Endodermal cell (in vitro differentiated cells): ENCODE measurements around the gene GDAP1L1. TPM values are rescaled to one million over a fixed set of nuclear protein-coding genes. Genes with fewer than 3 reads are reported as not detected.
A peak's percentile ranks its signal among the peaks of the same experiment; 100 is the strongest.

ENCODE experiments used
- DNase-seq: peaks from one replicate; pipeline ENCODE4 v3.0.0-alpha.2; 2017
- H3K27ac ChIP-seq: 2 replicates; pipeline ENCODE4 v1.5.1; 2013; ENCODE audit warnings: mild to moderate bottlenecking, low read depth, low read length, moderate library complexity
- H3K27me3 ChIP-seq: 2 replicates; pipeline ENCODE4 v1.6.1; 2013; ENCODE audit warnings: mild to moderate bottlenecking, low read length, moderate library complexity; ENCODE audit not compliant: insufficient read depth, control insufficient read depth, poor library complexity, severe bottlenecking
- H3K36me3 ChIP-seq: 2 replicates; pipeline ENCODE4 v1.7.0; 2013; ENCODE audit warnings: mild to moderate bottlenecking, low read length, moderate library complexity; ENCODE audit not compliant: control insufficient read depth, insufficient read depth
- H3K4me1 ChIP-seq: one replicate; pipeline ENCODE4 v1.7.0; 2013; ENCODE audit warnings: low read length; ENCODE audit not compliant: control insufficient read depth, insufficient read depth
- H3K4me3 ChIP-seq: 2 replicates; pipeline ENCODE4 v1.5.1; 2013; ENCODE audit warnings: mild to moderate bottlenecking, low read length, moderate library complexity
- H3K9ac ChIP-seq: 2 replicates; pipeline ENCODE4 v1.6.1; 2013; ENCODE audit warnings: mild to moderate bottlenecking, low read length, moderate library complexity; ENCODE audit not compliant: poor library complexity, severe bottlenecking; ENCODE audit errors: extremely low read depth
- H3K9me3 ChIP-seq: 2 replicates; pipeline ENCODE4 v1.6.1; 2013; ENCODE audit warnings: mild to moderate bottlenecking, low read length, moderate library complexity; ENCODE audit not compliant: control insufficient read depth
- H3K27ac Mint-ChIP-seq: 2 replicates; pipeline ENCODE4 v1.8.0; 2020; ENCODE audit warnings: mixed read lengths
- H3K27me3 Mint-ChIP-seq: 2 replicates; pipeline ENCODE4 v1.8.0; 2021; ENCODE audit warnings: mild to moderate bottlenecking, mixed read lengths; ENCODE audit not compliant: insufficient read depth
- H3K36me3 Mint-ChIP-seq: 2 replicates; pipeline ENCODE4 v1.8.0; 2020; ENCODE audit warnings: low read depth, mixed read lengths
- H3K4me1 Mint-ChIP-seq: 2 replicates; pipeline ENCODE4 v1.8.0; 2020; ENCODE audit warnings: mixed read lengths
- H3K4me3 Mint-ChIP-seq: 2 replicates; pipeline ENCODE4 v1.8.0; 2020; ENCODE audit warnings: mild to moderate bottlenecking, moderate library complexity, mixed read lengths
- H3K9me3 Mint-ChIP-seq: 2 replicates; pipeline ENCODE4 v1.8.0; 2020; ENCODE audit warnings: mild to moderate bottlenecking, mixed read lengths
- WGBS, 2 experiments: methylation state at CpG; one replicate each; pipeline versions ENCODE4 v1.1.5 to v1.1.7; 2013; ENCODE audit warnings: missing lambda C conversion rate in 2 of 2, mixed read lengths in 1 of 2; ENCODE audit not compliant: insufficient coverage in 1 of 2, insufficient read length in 1 of 2; 5-methylcytosine and 5-hydroxymethylcytosine counted together
- total RNA-seq, 2 donors: library from RNA; stranded (reverse); fragmentation: NEBNext Ultra II Directional in 1 of 2; extraction: Animal tissue kit (Norgen Biotek cat#: 25700) in 1 of 2; gene quantifications; 2 replicates in 1 of 2; 3 replicates in 1 of 2; pipeline ENCODE4 v1.2.1, GENCODE V29; 2021
- TF ChIP-seq, protein P1 (sequence below): fragments of 200-600 bp; sonication (generic); conservative IDR thresholded peaks from 2 replicates; pipeline ENCODE4 v1.5.0; 2021; ENCODE audit warnings: antibody characterized with exemption, mild to moderate bottlenecking

Gene GDAP1L1
- total RNA-seq, 2 donors from 2014 or later = 1.9 TPM; not detected in 1

DNA sequence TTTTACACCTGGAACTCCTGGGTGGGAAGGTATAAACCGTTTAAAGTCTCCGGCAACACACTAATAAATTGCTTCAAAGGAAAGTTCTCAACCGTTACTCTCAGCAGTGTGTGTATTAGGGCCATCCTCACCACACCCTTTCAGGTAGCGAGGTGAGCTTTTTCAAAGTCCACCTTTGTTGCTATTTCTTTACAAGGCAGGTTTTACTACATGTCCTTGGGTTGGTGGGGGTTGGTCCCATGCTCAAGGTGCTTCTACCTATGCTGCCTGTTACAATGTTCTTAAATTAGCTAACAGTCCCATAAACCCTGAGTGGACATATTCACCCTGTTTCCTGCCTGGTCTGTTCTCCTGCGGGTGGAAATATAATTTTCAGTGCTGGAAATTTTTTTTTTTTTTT lies 23.4 kb upstream of the GDAP1L1 start:
- no peak overlapping the region for H3K4me3 Mint-ChIP-seq
- TF ChIP-seq, protein P1, sequence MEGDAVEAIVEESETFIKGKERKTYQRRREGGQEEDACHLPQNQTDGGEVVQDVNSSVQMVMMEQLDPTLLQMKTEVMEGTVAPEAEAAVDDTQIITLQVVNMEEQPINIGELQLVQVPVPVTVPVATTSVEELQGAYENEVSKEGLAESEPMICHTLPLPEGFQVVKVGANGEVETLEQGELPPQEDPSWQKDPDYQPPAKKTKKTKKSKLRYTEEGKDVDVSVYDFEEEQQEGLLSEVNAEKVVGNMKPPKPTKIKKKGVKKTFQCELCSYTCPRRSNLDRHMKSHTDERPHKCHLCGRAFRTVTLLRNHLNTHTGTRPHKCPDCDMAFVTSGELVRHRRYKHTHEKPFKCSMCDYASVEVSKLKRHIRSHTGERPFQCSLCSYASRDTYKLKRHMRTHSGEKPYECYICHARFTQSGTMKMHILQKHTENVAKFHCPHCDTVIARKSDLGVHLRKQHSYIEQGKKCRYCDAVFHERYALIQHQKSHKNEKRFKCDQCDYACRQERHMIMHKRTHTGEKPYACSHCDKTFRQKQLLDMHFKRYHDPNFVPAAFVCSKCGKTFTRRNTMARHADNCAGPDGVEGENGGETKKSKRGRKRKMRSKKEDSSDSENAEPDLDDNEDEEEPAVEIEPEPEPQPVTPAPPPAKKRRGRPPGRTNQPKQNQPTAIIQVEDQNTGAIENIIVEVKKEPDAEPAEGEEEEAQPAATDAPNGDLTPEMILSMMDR = no peak
- H3K4me1 Mint-ChIP-seq = peaks cover 15% of the 10 kb centered on the region
- no peaks in the 10 kb centered on the region for H3K27me3 Mint-ChIP-seq
- H3K4me1 ChIP-seq = peaks cover 9% of the 10 kb centered on the region
- no peak overlapping the region for H3K4me3 ChIP-seq
- no peak overlapping the region for H3K9ac ChIP-seq
- no peaks in the 10 kb centered on the region for H3K9me3 Mint-ChIP-seq
- WGBS, 2 experiments = 90 to 100% methylated on average over 4 to 5 of the region's 5 CpGs
- no peaks in the 10 kb centered on the region for H3K36me3 ChIP-seq
- H3K27me3 ChIP-seq = no peaks in the 10 kb centered on the region
- no peaks in the 10 kb centered on the region for H3K9me3 ChIP-seq
- DNase-seq = no peak
- no peak overlapping the region for H3K27ac ChIP-seq
- H3K27ac Mint-ChIP-seq = no peak overlapping the region
- H3K36me3 Mint-ChIP-seq = no peaks in the 10 kb centered on the region

DNA sequence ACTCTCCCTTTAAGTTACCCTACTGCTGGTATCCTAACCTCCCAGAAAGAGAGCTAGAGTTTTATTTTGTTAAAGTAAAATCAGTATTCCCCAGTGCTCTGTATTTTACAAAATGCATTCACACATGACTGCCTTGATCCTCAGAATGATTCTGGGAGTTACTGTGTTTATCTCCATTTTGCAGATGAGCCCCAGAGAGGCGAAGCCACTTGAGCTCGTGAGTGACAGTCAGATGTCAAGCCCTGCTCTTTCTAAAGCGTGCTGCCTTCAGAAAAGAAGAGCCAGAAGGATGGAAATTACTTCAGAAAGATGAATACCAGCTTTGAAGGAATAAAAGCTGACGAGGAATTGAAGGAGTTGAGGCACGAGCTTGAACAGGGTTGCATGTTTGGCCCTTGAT lies 22.5 kb upstream of the GDAP1L1 start:
- Mint-ChIP-seq H3K4me3 (no peak overlapping the region), H3K9me3 (no peaks in the 10 kb centered on the region), H3K36me3 (no peaks in the 10 kb centered on the region), H3K27ac (no peak overlapping the region), H3K27me3 (no peaks in the 10 kb centered on the region), H3K4me1 (peaks cover 14% of the 10 kb centered on the region)
- 90 to 94% methylated on average over 5 of the region's 5 CpGs for WGBS, 2 experiments
- TF ChIP-seq, protein P1 = no peak
- Histone ChIP-seq H3K4me1 (peaks cover 6% of the 10 kb centered on the region), H3K27ac (no peak overlapping the region), H3K36me3 (no peaks in the 10 kb centered on the region), H3K27me3 (no peaks in the 10 kb centered on the region), H3K9me3 (no peaks in the 10 kb centered on the region), H3K4me3 (no peak overlapping the region), H3K9ac (no peak overlapping the region)
- no peak for DNase-seq

DNA sequence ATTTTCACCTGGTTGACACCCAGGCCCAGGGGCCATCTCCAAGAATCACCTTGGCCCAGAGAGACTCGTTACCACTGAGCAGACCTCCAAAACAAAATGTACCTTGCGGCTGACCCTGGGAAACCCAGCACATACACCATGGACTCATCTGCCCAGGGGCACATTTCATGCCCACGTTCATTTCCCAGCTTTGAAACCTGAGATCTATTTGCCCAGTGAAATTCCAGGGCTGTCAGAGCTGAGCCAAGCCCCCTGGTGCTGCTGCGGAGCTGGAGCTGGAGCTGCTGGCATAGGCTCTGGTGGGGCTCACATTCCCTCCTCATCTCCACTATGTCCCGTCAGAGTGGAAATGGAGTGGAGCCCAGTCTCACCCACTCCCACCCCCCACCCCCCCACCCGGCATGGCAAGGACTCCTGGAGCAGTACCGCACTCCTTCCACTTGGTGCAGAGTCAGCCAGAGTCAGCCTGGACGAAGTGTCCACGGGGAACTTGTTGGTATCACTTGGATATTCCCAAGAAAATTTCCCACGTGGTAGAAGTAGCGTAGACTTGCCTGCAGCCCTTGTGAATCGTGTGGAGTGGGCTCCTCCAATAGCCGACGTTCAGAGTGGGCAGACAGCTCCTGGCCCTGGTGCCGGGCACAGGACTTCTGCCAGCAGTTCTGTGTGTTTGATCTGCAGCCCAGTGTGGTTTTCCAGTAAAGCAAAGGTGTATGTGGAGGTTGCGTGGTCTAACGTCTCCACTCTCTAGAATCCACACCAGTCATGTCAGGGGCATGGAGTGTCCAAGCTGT lies 18.4 kb upstream of the GDAP1L1 start:
- no peaks in the 10 kb centered on the region for H3K27me3 Mint-ChIP-seq
- no peak for DNase-seq
- Histone ChIP-seq H3K27me3 (no peaks in the 10 kb centered on the region), H3K4me3 (no peak overlapping the region), H3K4me1 (peaks cover 3% of the 10 kb centered on the region), H3K27ac (no peak overlapping the region), H3K9me3 (no peaks in the 10 kb centered on the region), H3K36me3 (no peaks in the 10 kb centered on the region), H3K9ac (no peak overlapping the region)
- H3K4me3 Mint-ChIP-seq = no peak overlapping the region
- TF ChIP-seq, protein P1 = peak; percentile 27
- H3K9me3 Mint-ChIP-seq = no peaks in the 10 kb centered on the region
- peaks cover 15% of the 10 kb centered on the region for H3K4me1 Mint-ChIP-seq
- no peaks in the 10 kb centered on the region for H3K36me3 Mint-ChIP-seq
- WGBS, 2 experiments = 79 to 80% methylated on average over 10 to 16 of the region's 17 CpGs
- H3K27ac Mint-ChIP-seq = no peak overlapping the region
